ENCODE measurements around the gene ACTR2.

- TF ChIP-seq CTCF (IDR thresholded peaks at IDR 0.05) (no peak), POLR2A (IDR thresholded peaks at IDR 0.05) (no peak)
Measured at GRCh38 chr2:65268957-65269356, 41.3 kb downstream of the ACTR2 start.

Measured in right lobe of liver (tissue), 4 donors.